Measurements from ENCODE around the gene SCYL3. TPM values are rescaled to one million over a fixed set of nuclear protein-coding genes. Genes with fewer than 3 reads are reported as not detected.
"Not testable (repeated sequence)": the region's sequence is repeated elsewhere in the genome, so short reads cannot be mapped to it uniquely, and the experiment has no call there.

SCYL3 gene
- total RNA-seq, 2 experiments from 2014 or later = 3.5 to 3.6 TPM

- Mint-ChIP-seq H3K4me1 (ENCODE audit: low read depth) (peaks cover 2% of the 10 kb centered on the region), H3K27ac (no peak overlapping the region), H3K4me3 (no peak overlapping the region), H3K36me3 (ENCODE audit: low read depth) (peaks cover 28% of the 10 kb centered on the region), H3K9me3 (no peaks in the 10 kb centered on the region), H3K27me3 (no peaks in the 10 kb centered on the region)
- POLR2A ChIA-PET = interaction anchor here (0.8 kb wide), 1 partner anchor 27 kb away, joined by 3 read pairs; no protein-coding TSS in a partner anchor
- Histone ChIP-seq H3K27ac (ENCODE audit: low read depth in 1 of 2, low read length in 2 of 2) (no peak overlapping the region), H3K9me3 (ENCODE audit: control insufficient read depth in 1 of 2, insufficient read depth in 1 of 2, low read length in 2 of 2) (no peaks in the 10 kb centered on the region), H3K27me3 (ENCODE audit: control insufficient read depth in 1 of 2, insufficient read depth in 2 of 2, low read length in 2 of 2) (no peaks in the 10 kb centered on the region), H3K36me3 (ENCODE audit: insufficient read depth, low read length) (no peaks in the 10 kb centered on the region), H3K4me1 (ENCODE audit: insufficient read depth, low read length) (no peaks in the 10 kb centered on the region), H3K4me3 (ENCODE audit: low read length) (no peak overlapping the region)
- ATAC-seq (ENCODE audit: poor library complexity) = no peak
- intact Hi-C loops (cut with DNase I, micrococcal nuclease) = loop anchor here in 1 of 2 experiments (10.0 kb wide), 1 partner anchor 614 kb away; the partner anchor contains the start of gene GORAB
- CTCF ChIA-PET = no interaction called here
- no peak for TF ChIP-seq CTCF (IDR thresholded peaks at IDR 0.05)
- no peak for DNase-seq
These were observed 27.4 kb upstream of the SCYL3 start for GRCh38 chr1:169921080-169921479.

GRCh38 chr1:169918927-169919326 lies 25.2 kb upstream of the SCYL3 start:
- ATAC-seq (ENCODE audit: poor library complexity) (no peak), DNase-seq (no peak)
- peaks cover 28% of the 10 kb centered on the region for H3K36me3 Mint-ChIP-seq (ENCODE audit: low read depth)
- no peak overlapping the region for H3K4me3 Mint-ChIP-seq
- no peak for TF ChIP-seq CTCF (IDR thresholded peaks at IDR 0.05)
- no peaks in the 10 kb centered on the region for H3K4me1 Mint-ChIP-seq (ENCODE audit: low read depth)
- H3K4me3 ChIP-seq (ENCODE audit: low read length) = no peak overlapping the region
- no peaks in the 10 kb centered on the region for H3K4me1 ChIP-seq (ENCODE audit: insufficient read depth, low read length)
- H3K9me3 Mint-ChIP-seq = no peaks in the 10 kb centered on the region
- ChIA-PET POLR2A (no interaction called here), CTCF (interaction anchor here (1.5 kb wide), 1 partner anchor 10 kb away, joined by 6 read pairs; no protein-coding TSS in a partner anchor)
- H3K36me3 ChIP-seq (ENCODE audit: insufficient read depth, low read length) = no peaks in the 10 kb centered on the region
- no peak overlapping the region for H3K27ac Mint-ChIP-seq
- intact Hi-C loops (cut with DNase I, micrococcal nuclease) = no loop called here
- H3K9me3 ChIP-seq (ENCODE audit: control insufficient read depth in 1 of 2, insufficient read depth in 1 of 2, low read length in 2 of 2) = no peaks in the 10 kb centered on the region
- no peaks in the 10 kb centered on the region for H3K27me3 Mint-ChIP-seq
- no peaks in the 10 kb centered on the region for H3K27me3 ChIP-seq (ENCODE audit: control insufficient read depth in 1 of 2, insufficient read depth in 2 of 2, low read length in 2 of 2)
- no peak overlapping the region for H3K27ac ChIP-seq (ENCODE audit: low read depth in 1 of 2, low read length in 2 of 2)

GRCh38 chr1:169918220-169918619 lies 24.5 kb upstream of the SCYL3 start:
- CTCF ChIA-PET, H3K4me3 Mint-ChIP-seq: not testable (repeated sequence)

GRCh38 chr1:169915150-169915549 lies 21.5 kb upstream of the SCYL3 start:
- H3K27ac ChIP-seq (ENCODE audit: low read depth in 1 of 2, low read length in 2 of 2) = no peak overlapping the region
- CTCF ChIA-PET = no interaction called here

More at GRCh38 chr1:169918220-169918619, 24.5 kb upstream of the SCYL3 start:
- H3K9me3 Mint-ChIP-seq; ATAC-seq (ENCODE audit: poor library complexity); H3K4me1 ChIP-seq (ENCODE audit: insufficient read depth, low read length); DNase-seq; intact Hi-C loops (cut with DNase I, micrococcal nuclease); H3K4me1 Mint-ChIP-seq (ENCODE audit: low read depth); H3K27ac ChIP-seq (ENCODE audit: low read depth in 1 of 2, low read length in 2 of 2); POLR2A ChIA-PET; H3K9me3 ChIP-seq (ENCODE audit: control insufficient read depth in 1 of 2, insufficient read depth in 1 of 2, low read length in 2 of 2); H3K4me3 ChIP-seq (ENCODE audit: low read length); H3K36me3 ChIP-seq (ENCODE audit: insufficient read depth, low read length); H3K27ac Mint-ChIP-seq; H3K27me3 ChIP-seq (ENCODE audit: control insufficient read depth in 1 of 2, insufficient read depth in 2 of 2, low read length in 2 of 2); H3K27me3 Mint-ChIP-seq: not testable (repeated sequence)
- peaks cover 28% of the 10 kb centered on the region for H3K36me3 Mint-ChIP-seq (ENCODE audit: low read depth)

More at GRCh38 chr1:169915150-169915549, 21.5 kb upstream of the SCYL3 start:
- no peaks in the 10 kb centered on the region for H3K4me1 Mint-ChIP-seq (ENCODE audit: low read depth)
- H3K36me3 ChIP-seq (ENCODE audit: insufficient read depth, low read length) = no peaks in the 10 kb centered on the region
- TF ChIP-seq CTCF (IDR thresholded peaks at IDR 0.05) = no peak
- H3K9me3 Mint-ChIP-seq = no peaks in the 10 kb centered on the region
- intact Hi-C loops (cut with DNase I, micrococcal nuclease) = no loop called here
- ATAC-seq (ENCODE audit: poor library complexity) (no peak), DNase-seq (no peak)
- no peaks in the 10 kb centered on the region for H3K4me1 ChIP-seq (ENCODE audit: insufficient read depth, low read length)
- no peaks in the 10 kb centered on the region for H3K27me3 ChIP-seq (ENCODE audit: control insufficient read depth in 1 of 2, insufficient read depth in 2 of 2, low read length in 2 of 2)
- no peak overlapping the region for H3K4me3 Mint-ChIP-seq
- peaks cover 16% of the 10 kb centered on the region for H3K36me3 Mint-ChIP-seq (ENCODE audit: low read depth)
- peaks cover 4 to 17% of the 10 kb centered on the region in 2 experiments for H3K9me3 ChIP-seq (ENCODE audit: control insufficient read depth in 1 of 2, insufficient read depth in 1 of 2, low read length in 2 of 2)
- no peak overlapping the region for H3K4me3 ChIP-seq (ENCODE audit: low read length)
- H3K27ac Mint-ChIP-seq = no peak overlapping the region
- POLR2A ChIA-PET = no interaction called here
- no peaks in the 10 kb centered on the region for H3K27me3 Mint-ChIP-seq
